ENCODE data around the gene NPLOC4.

- TF ChIP-seq, protein P1, sequence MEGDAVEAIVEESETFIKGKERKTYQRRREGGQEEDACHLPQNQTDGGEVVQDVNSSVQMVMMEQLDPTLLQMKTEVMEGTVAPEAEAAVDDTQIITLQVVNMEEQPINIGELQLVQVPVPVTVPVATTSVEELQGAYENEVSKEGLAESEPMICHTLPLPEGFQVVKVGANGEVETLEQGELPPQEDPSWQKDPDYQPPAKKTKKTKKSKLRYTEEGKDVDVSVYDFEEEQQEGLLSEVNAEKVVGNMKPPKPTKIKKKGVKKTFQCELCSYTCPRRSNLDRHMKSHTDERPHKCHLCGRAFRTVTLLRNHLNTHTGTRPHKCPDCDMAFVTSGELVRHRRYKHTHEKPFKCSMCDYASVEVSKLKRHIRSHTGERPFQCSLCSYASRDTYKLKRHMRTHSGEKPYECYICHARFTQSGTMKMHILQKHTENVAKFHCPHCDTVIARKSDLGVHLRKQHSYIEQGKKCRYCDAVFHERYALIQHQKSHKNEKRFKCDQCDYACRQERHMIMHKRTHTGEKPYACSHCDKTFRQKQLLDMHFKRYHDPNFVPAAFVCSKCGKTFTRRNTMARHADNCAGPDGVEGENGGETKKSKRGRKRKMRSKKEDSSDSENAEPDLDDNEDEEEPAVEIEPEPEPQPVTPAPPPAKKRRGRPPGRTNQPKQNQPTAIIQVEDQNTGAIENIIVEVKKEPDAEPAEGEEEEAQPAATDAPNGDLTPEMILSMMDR (IDR thresholded peaks at IDR 0.05), result no peak
- no peak for TF ChIP-seq EZH2 (IDR thresholded peaks at IDR 0.05; ENCODE audit: borderline replicate concordance, insufficient read depth, low read depth, low read length, poor library complexity, severe bottlenecking)
Observed at GRCh38 chr17:81558115-81558468, 78.8 kb downstream of the NPLOC4 start.
